ENCODE data around the gene RACGAP1.
"Not testable (repeated sequence)": the region's sequence is repeated elsewhere in the genome, so short reads cannot be mapped to it uniquely, and the experiment has no call there.

The RACGAP1 gene

DNA sequence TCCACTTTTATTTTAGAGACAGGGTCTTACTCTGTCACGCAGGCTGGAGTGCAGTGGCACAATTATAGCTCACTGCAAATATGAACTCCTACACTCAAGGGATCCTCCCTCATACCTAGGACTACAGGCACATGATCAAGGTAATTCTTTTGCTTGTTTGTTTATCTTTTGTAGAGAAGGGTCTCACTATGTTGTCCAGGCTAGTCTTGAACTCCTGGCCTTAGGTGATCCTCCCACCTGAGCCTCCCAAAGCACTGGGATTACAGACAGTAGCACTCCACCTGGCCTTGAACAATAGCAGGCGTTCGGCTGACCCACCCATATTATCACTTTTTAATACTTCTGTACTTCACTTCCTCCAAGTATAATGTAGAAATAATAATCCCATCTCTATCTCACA lies 1.4 kb upstream of the RACGAP1 start:
- no peak for DNase-seq (ENCODE audit: low spot score)

DNA sequence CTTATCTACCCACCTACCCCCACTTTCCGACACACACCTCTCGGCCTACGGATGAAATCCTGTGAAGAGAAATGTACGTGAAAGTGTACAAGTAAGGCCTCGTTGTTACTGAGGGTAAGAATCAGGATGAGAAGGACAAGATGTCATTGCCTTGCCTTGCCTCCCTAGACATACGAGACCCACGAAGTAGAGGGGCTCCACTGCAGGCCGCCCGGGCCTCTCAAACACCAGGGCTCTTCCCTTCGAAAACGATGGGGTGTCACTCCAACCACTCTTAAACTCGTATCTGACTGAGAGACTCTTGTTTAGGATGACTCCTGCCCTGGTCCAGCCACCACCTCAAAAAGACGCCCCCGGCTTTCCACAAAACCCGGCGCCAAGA lies 498 bp downstream of the RACGAP1 start:
- no peak for DNase-seq (ENCODE audit: low spot score)

DNA sequence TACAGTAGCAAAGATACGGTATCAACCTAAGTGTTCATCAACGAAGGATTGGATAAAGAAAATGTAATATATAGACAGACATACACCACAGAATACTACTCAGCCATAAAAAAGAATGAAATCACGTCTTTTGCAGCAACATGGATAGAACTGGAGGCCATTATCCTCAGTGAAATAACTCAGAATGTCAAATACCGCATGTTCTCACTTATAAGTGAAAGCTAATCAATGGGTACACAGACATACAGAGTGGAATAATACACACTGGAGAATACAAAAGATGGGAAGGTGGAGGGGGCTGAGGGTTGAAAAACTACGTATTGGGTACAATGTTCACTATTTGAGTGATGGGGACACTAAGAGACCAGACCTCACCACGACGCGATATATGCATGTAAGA lies 1.1 kb downstream of the RACGAP1 start:
- no peak for DNase-seq (ENCODE audit: low spot score)

- no peak for DNase-seq (ENCODE audit: low spot score)
These were observed 2.4 kb downstream of the RACGAP1 start for GRCh38 chr12:50022903-50023302.

- DNase-seq (ENCODE audit: low spot score) = no peak
These were observed 4.3 kb downstream of the RACGAP1 start for GRCh38 chr12:50021031-50021430.

DNA sequence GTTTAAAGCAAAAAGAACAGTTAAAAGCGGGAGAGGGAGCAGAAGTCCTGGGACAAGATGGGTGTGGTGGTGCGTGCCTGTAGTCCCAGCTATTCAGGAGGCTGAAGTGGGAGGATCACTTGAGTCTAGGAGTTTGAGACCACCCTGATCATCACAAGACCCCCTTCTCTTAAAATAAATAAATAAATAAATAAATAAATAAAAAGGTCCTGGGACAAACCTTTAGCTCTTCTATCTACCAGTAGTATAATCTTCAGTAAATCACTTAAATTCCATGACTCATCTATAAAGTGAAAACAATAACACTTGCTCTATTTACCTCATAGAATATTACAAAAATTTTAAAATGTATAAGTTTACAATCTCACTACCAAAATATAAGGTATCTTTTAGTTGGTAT lies 5.8 kb downstream of the RACGAP1 start:
- DNase-seq (ENCODE audit: low spot score) = no peak

DNA sequence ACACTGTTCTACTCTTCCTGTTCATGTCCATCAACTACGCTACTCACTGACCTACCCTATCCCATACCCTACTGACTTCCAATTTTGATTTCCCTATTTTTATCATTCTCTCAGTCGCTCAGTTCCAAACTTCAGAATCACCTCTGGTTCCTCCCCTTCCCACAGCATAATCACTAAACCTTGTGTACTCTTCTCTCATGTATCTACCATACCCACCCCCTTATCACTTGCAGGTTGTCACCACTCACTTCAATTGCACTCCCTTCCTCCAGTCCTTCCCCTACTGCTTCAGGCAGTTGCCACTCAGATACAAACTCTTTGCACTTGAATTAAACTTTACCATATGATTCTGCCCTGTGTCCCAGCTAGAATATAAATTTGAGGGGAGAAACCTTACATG lies 6.3 kb downstream of the RACGAP1 start:
- DNase-seq (ENCODE audit: low spot score) = no peak

DNA sequence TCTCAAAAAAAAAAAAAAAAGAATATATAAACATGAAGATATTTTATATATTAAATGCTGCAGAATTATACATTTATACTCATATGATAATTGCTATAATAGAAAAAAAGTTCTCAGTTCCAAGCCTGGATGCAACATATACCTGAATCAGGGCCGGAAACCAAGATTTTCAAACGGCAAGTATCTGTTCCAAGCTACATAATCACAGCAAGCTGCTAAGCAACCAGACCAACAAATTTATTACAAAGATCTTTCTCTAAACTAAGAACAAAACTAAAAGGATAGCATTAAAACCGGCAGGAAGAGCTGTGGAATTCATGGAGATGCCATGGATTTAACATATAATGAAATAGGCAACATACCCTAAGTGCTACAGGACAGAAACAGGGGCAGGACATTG lies 7.1 kb downstream of the RACGAP1 start:
- no peak for DNase-seq (ENCODE audit: low spot score)

- no peak for DNase-seq (ENCODE audit: low spot score)
These were observed 7.7 kb downstream of the RACGAP1 start for GRCh38 chr12:50017641-50018040.

DNA sequence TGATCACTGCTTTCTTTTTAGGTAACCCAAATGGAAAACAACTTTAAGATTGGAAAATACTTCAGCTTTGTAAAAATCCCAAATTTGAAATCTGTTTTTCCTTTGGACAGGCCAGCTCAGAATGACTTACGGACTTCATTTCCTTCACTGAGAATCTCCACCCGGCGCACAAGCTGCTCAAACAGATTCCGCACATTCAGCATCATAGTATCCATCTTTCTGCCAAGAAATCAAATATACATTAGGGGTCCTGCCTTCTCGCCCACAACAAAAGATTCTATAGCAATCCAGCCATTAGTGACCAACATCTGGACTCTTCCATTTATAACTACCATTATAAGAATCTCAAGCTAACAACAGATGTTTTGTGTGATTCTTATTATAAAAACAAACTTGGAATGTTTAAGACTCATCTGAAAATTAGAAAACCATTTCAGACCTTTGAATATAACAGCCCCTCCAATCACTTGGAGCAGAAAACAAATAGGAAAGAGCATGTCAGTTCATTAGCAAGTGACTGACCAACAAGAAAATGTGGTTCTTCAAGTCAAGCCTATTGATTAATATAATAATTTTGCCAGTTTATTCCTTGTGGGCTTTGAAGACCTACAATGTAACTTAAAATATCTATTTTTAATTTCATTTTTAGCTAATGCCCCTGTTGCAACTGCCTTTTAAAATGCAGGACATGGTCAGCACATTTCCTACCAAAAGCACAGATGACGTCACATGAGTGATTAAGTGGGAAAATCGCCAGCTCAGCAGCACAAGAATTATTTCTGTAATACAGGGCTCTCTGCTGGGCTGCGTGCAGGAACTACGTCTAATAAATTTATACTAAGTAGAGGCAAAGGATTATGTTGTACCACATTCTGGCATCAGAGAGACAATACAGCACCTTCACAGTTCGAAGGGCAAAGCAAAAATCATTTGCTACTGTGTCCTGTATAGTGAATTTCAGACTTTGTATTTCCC lies 8.5 kb downstream of the RACGAP1 start:
- DNase-seq (ENCODE audit: low spot score) = no peak

DNA sequence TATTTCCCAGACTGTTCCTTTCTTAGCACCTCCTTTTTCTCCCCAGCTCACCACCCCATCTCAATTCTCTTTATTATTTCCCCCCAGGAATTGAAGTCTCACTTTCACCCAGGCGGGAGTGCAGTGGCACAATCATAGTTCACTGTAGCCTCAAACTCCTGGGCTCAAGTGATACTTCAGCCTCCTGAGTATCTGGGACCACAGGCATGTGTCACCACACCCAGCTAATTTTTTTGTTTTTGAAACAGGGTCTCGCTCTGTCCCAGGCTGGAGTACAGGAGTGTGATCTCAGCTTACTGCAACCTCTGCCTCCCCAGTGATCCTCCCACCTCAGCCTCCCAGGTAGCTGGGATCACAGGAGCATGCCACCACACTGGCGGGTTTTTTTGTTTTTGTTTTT lies 11.0 kb downstream of the RACGAP1 start:
- DNase-seq (ENCODE audit: low spot score) = no peak

DNA sequence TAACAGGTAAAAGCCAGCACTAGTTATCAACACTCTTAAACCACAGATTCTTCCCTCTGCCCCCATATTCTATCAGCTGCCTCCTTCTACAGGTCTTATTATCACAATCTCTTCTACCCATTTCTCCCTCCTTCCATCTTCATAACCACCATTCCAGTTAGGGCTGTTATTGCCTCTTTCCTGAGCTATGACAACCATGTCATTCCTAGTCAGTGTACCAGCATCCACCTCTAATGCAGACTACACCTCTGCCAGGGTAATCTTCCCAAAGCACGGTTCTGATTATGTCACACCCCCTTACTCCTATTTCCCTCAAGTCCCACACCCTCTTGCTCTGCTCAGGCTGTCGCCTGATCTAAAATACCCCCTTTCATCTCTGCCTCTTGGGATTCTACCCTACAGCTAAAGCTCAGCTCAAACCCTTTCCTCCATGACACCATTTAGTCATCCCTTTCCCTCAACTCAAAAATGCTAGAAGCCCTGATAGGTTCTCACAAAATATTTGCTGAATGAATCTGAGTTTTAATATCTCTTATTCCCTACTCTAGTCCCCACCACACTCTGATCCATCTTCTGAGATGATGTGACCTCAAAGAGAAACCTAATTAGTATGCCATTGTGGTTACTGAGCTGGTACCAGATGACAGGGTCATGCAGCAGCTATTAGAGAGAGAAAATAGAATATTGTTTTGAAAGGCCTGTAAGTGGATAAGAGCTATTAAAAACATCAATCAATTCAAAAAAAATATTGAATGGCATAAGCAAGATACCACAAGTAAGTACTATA lies 11.7 kb downstream of the RACGAP1 start:
- no peak for DNase-seq (ENCODE audit: low spot score)

GRCh38 chr12:50006754-50007442 lies 18.4 kb downstream of the RACGAP1 start:
- no peak for DNase-seq (ENCODE audit: low spot score)

DNA sequence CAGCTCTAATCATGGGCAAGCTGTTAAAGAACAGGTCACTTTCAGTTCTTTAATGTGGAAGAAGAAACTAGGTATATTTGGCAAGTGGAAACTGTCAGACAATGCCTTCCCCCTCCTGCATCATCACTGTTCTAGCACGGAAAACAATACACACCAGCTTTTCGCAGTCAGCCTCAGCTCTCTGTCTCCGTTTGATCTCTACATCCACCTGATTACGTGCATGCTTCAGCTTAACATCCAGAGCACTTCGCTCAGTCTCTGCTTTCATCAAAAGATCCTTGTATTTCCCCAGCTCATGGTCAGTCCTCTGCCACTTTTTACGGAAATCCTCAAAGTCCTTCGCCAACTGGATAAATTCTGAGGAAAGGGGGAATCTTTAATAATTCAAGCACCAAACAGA lies 19.0 kb downstream of the RACGAP1 start:
- DNase-seq (ENCODE audit: low spot score) = no peak

GRCh38 chr12:50005175-50005574 lies 20.1 kb downstream of the RACGAP1 start:
- no peak for DNase-seq (ENCODE audit: low spot score)

DNA sequence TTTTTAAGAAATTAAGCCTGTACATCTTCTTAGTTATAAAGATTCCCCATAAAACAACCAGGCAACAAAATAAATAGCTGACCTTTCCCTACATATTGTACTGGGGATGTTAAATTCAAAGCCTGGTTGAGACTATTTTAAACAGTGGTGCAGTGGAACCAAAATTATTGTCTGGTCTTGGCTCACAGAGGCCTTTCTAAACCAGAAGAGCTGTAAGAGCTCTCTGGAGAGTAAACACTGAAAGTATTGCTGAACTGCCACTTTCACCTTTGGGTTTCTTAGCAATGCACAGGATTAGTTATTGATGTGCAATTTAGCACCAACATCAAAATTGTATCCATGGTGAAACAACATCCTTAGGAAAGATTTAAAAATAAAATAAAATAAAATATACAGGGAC lies 20.6 kb downstream of the RACGAP1 start:
- no peak for DNase-seq (ENCODE audit: low spot score)

DNA sequence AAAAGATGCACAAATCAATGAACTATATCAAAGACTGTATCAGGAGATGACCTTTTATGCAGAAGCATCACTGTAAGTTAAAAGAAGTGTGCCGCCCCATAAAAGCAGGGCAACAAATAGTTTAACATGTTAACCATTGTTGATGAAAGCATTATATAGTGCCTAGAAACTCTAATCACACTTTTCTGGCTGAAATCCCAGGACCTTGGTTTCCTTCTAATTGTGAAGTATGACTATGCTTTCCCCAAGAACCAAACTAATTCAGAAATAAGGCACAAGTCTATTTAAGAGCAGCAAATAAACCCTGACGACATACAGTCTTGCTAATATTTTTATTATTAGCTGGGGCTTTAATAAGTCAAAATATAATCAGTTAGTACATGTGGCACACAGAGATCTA lies 21.7 kb downstream of the RACGAP1 start:
- DNase-seq (ENCODE audit: low spot score) = no peak

DNA sequence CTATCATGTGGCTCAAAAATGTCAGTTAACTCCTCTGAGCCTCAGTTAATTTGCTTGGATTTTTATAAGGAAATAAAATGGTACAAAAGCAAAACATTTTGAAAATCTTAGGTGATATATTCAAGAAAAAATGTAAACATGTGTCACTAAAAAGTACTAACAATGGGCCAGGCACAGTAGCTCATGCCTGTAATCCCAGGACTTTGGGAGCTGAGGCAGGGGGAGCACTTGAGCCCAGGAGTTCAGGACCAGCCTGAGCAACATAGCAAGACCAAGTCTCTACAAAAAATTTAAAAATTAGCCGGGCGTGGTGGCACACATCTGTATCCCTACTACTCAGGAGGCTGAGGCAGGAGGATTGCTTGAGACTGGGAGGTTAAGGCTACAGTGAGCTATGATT lies 26.8 kb downstream of the RACGAP1 start:
- no peak for DNase-seq (ENCODE audit: low spot score)

DNA sequence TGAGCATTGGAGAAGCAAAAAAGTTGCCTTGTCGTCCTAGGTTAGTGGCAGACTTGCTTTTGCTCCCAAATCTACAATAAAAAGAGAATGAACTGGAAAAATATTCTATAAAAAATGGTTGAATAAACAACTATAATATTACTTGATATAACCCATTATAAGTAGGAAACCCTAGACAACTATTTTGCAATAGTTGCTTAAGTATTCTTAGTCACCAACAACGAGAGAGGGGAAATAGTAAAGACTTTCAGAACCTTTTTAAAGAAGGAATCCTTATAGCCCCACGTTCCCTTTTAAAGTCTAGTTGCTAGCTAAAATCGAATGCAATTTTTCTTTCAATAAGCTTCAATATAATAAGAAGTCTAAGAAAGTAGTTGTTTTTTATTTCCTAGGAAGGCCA lies 35.0 kb downstream of the RACGAP1 start:
- DNase-seq (ENCODE audit: low spot score) = no peak

GRCh38 chr12:49989400-49989799 lies 35.9 kb downstream of the RACGAP1 start:
- DNase-seq (ENCODE audit: low spot score) = not testable (repeated sequence)

DNA sequence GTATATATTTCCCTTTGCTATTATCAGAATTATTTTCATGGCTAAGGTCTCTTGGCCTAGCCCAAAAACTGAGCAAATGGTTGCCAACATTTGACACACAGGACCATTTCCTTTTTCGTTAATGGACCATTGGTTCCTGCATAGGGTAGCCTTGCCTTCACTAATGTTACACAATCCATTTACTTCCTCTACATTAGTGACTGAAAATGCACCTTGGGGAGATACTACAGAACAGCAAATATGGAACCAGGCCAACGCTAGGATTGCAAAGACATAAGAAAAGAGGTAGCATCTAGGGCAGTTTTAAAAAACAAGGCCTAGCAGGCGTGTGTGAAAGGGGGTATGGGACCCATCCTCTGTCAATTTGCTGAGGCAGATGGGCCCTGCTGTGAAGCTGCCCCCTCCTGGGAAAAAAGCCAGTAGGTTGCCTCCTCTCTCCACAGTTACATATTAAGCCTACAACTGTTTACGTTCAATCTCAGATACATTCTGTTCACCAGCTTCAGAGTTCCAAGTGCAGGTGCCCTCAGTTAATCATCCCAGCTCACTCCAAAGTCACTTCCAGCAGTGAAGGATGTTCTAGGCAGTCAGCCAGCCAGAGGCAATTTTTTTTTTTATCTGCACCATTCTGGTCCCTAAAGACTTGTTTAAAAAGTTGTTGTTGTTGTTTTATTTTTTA lies 37.5 kb downstream of the RACGAP1 start:
- DNase-seq (ENCODE audit: low spot score) = no peak

DNA sequence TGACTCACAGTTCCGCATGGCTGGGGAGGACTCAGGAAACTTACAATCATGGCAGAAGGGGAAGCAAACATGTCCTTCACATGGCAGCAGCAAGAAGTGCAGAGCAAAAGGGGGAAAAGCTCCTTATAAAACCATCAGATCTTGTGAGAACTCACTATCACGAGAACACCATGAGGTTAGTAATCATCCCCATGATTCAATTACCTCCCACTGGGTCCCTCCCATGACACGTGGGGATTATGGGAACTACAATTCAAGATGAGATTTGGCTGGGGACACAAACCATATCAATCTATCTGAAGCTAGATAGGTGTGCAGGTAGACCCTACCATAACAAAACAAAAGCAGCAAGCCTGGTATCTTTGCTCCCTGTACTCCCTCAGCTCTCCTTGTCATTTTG lies 38.8 kb downstream of the RACGAP1 start:
- DNase-seq (ENCODE audit: low spot score) = not testable (repeated sequence)

Measured in hematopoietic multipotent progenitor cell treated with erythropoietin and hydrocortisone succinate and interleukin-3 and kit ligand, for 17 days (in vitro differentiated cells).